NCI-H524 (cell line): ENCODE results near the gene TLR9.
"Not testable (repeated sequence)": the region's sequence is repeated elsewhere in the genome, so short reads cannot be mapped to it uniquely, and the experiment has no call there.

ENCODE experiments used
- DNase-seq, 2 experiments: peaks; one replicate each; lab custom pipeline; 2025; lab: John Stamatoyannopoulos, UW

Gene TLR9

GRCh38 chr3:52225452-52226228 lies at the start of gene TLR9:
Gene TLR9, minus strand, starts transcription at chr3:52225645. Its CDS starts 116 bp downstream, at chr3:52225529.
- DNase-seq: no peak

DNA sequence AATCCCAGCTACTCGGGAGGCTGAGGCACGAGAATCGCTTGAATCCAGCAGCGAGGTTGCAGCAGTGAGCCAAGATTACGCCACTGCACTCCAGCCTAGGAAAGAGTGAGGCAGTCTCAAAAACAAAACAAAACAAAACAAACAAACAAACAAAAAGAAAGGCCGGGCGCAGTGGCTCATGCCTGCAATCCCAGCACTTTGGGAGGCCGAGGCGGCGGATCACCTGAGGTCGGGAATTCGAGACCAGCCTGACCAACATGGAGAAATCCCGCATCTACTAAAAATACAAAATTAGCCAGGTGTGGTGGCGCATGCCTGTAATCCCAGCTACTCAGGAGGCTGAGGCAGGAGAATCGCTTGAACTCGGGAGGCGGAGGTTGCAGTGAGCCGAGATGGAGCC lies 49.3 kb upstream of the TLR9 start:
- DNase-seq: not testable (repeated sequence)

DNA sequence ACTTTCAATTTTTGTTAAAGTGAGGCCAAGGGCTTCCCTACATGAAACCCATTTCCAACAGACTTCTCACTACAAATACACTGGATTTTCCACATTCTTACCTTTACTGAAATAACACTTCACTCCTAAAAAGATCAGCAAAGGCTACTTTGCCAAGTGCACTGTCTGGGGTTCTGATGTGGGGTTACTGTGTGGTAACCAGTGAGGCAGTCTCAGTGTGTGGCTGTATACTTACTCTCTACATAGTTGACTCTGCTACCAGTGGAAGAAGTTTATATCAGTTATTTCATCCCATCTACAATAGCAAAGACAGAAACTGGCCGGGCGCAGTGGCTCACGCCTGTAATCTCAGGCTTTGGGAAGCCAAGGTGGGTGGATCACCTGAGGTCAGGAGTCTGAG lies 47.4 kb upstream of the TLR9 start:
- no peak for DNase-seq

GRCh38 chr3:52272172-52272571 lies 46.7 kb upstream of the TLR9 start:
- DNase-seq: not testable (repeated sequence)

- no peak for DNase-seq
Measured at GRCh38 chr3:52270252-52270754, 44.9 kb upstream of the TLR9 start.

GRCh38 chr3:52269776-52270175 lies 44.3 kb upstream of the TLR9 start:
- no peak for DNase-seq

DNA sequence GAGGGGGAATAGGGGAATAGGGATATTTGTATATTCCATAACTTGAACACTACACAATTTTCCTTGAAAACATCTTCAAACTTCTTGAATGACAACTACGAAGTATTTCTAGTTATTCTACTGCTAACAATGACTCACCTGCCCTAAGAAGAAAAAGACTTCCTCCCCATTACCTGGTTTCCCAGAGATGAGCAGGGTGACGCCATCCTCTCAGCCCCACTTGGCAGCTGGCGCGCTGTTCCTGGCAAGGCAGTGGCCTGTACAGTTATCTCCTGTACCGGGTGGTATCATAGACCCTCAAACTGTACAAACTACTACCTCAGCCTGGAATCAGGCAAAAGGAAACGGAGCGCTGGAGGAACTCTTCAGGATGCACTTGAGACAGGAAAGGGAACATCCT lies 42.6 kb upstream of the TLR9 start:
- DNase-seq: no peak

GRCh38 chr3:52265387-52265786 lies 39.9 kb upstream of the TLR9 start:
- DNase-seq: no peak

GRCh38 chr3:52262447-52262846 lies 37.0 kb upstream of the TLR9 start:
- no peak for DNase-seq

DNA sequence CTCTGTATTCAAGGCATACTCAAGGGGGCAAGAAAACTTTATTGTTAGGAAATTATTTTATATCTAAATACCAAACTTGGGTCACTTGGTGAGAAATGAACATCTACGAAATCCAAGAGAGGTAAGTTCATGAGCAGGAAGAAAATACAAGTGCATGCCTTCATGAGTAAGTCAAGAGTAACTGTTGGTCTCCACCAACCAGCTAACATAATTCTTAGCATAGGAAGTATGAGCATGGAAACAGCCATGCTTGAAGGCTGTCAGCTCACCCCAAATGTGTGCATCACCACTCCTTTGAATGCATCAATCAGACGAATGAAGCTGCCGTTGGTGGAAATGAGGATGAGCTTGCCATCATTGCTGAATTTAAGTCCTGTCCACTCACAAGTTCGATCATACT lies 34.0 kb upstream of the TLR9 start:
- DNase-seq: no peak

- no peak for DNase-seq
Measured at GRCh38 chr3:52259035-52259434, 33.6 kb upstream of the TLR9 start.

GRCh38 chr3:52257911-52258310 lies 32.5 kb upstream of the TLR9 start:
- no peak for DNase-seq

GRCh38 chr3:52256622-52257021 lies 31.2 kb upstream of the TLR9 start:
- DNase-seq: no peak

DNA sequence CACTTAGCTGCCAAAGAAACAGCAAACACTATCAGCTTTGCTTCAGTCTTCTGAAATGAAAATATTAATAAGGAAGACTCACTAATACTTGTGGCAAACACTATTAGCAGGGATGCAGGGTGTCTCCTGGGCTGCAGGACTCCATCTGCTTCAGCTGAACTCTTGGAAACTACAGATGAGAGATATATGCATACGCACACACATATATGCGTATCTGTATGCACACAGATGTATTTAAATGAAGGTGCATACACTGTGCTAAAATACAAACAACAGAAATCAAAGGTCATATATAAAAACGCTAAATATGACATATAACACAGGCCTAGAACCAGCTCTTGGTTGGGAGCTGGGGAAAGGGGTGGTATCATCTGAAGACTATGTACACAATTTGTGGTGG lies 30.7 kb upstream of the TLR9 start:
- DNase-seq: no peak

GRCh38 chr3:52254608-52255007 lies 29.2 kb upstream of the TLR9 start:
- no peak for DNase-seq

- DNase-seq: no peak
Measured at GRCh38 chr3:52253314-52254304, 28.2 kb upstream of the TLR9 start.

- no peak for DNase-seq
Measured at GRCh38 chr3:52250122-52250521, 24.7 kb upstream of the TLR9 start.

DNA sequence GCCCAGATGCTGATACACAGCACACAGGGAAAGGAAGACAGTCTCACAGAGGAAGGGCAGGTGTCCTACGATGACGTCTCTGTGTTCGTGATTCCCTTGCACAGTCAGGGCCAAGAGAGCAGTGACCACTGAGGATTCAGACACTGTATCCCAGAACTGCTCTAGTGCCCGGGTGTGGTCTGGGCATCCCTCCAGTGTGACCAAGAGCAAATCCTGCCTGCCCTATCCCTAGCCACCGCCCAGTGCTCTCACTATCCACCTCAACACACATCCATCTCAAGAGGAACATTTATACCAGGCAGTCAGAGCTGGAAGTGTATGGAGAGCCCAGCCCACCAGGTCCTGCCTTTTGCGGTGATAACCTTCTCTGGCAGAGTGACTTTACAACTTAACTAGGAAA lies 24.2 kb upstream of the TLR9 start:
- DNase-seq: no peak

- DNase-seq: peak; percentile 30 to 48
Measured at GRCh38 chr3:52248816-52249547, 23.5 kb upstream of the TLR9 start.

DNA sequence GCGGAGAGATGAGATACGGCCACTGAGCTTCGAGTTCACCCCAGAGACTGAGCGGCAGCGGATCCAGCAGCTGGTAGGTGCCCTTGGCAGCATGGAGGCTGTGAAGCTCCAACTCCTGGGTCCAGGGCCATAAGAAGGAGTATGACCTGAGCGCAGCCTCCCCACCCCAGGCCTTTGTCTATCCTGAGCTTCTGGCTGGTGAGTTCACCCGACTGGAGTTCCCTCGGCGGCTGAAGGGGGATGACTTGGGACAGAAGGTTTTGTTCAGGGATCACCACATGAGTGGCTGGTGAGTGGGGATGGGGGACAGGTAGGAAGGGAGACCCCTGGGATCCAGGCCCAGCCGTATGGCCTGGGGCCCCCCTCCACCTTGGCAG lies 22.7 kb upstream of the TLR9 start:
- no peak for DNase-seq

DNA sequence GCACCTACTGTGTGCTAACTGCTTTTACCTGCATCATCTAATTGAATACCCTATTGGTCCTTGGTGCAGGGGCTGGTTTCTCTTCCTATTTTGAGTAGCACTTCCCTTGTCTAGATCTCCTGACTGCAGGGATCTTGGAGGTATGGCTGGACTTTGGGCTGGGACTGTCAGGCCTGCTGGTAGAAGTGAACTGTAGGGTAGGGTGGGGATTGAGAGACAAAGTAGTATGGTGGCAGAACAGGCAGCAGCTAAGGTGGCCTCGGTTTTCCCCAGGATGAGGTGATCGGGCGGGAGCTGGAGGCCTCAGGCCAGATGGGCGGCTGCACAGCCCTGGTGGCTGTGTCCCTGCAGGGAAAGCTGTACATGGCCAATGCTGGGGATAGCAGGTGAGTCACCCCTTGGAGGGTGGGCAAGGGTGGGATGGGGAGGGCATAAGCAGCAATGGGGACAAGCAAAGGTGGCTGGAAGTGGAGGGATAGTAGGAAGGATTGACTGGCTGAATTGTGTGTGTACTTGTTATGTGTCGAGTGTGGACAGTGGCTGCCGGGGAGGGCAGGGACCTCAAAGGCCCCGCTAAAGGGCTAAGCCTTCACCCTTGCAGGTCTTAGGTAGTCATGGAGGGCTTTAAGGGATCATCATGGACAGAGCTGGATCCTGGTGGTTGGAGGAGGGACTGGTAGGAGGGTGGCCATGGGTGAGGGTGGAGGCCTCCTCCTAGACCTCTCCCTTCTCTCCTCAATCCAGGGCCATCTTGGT lies 22.1 kb upstream of the TLR9 start:
- DNase-seq: no peak
